NCI-H2107 treated with DMSO at 0.1 percent for 48 hours (cell line): ENCODE measurements around the gene MYO10.

Experiments used
- DNase-seq: peaks from one replicate; lab custom pipeline; 2025; ENCODE audit not compliant: unreplicated experiment; lab: John Stamatoyannopoulos, UW

The MYO10 gene

GRCh38 chr5:16918156-16918555 is 17.9 kb downstream of the MYO10 start:
- no peak for DNase-seq

- DNase-seq = no peak
These were observed 19.7 kb downstream of the MYO10 start for GRCh38 chr5:16916262-16916878.

- DNase-seq = no peak
These were observed 21.5 kb downstream of the MYO10 start for GRCh38 chr5:16914584-16914983.

- DNase-seq = no peak
These were observed 22.0 kb downstream of the MYO10 start for GRCh38 chr5:16914108-16914435.

GRCh38 chr5:16913187-16914107 is 22.6 kb downstream of the MYO10 start:
- DNase-seq = no peak

- DNase-seq = no peak
These were observed 24.0 kb downstream of the MYO10 start for GRCh38 chr5:16912080-16912479.

GRCh38 chr5:16909464-16909863 is 26.6 kb downstream of the MYO10 start:
- no peak for DNase-seq

- no peak for DNase-seq
These were observed 28.8 kb downstream of the MYO10 start for GRCh38 chr5:16907270-16907669.

- DNase-seq = no peak
These were observed 29.8 kb downstream of the MYO10 start for GRCh38 chr5:16906255-16906654.

- DNase-seq = no peak
These were observed 32.4 kb downstream of the MYO10 start for GRCh38 chr5:16903480-16904300.

- DNase-seq = no peak
These were observed 33.2 kb downstream of the MYO10 start for GRCh38 chr5:16902846-16903245.

GRCh38 chr5:16901021-16901644 is 35.0 kb downstream of the MYO10 start:
- DNase-seq = no peak

- no peak for DNase-seq
These were observed 36.9 kb downstream of the MYO10 start for GRCh38 chr5:16899171-16899570.

GRCh38 chr5:16897800-16898199 is 38.3 kb downstream of the MYO10 start:
- DNase-seq = no peak

GRCh38 chr5:16897284-16897704 is 38.8 kb downstream of the MYO10 start:
- no peak for DNase-seq

GRCh38 chr5:16896767-16897166 is 39.3 kb downstream of the MYO10 start:
- no peak for DNase-seq

- DNase-seq = no peak
These were observed 41.6 kb downstream of the MYO10 start for GRCh38 chr5:16894236-16895057.

GRCh38 chr5:16891033-16891432 is 45.1 kb downstream of the MYO10 start:
- no peak for DNase-seq

GRCh38 chr5:16889972-16890519 is 46.0 kb downstream of the MYO10 start:
- no peak for DNase-seq
